IPS-18a (cell line): Measurements from ENCODE around the gene DOCK10.

Experiments
- H3K27ac ChIP-seq: one replicate; pipeline ENCODE4 v1.5.1; 2013; ENCODE audit warnings: low read length
- H3K27me3 ChIP-seq: one replicate; pipeline ENCODE4 v1.6.1; 2013; ENCODE audit warnings: mild to moderate bottlenecking, low read length; ENCODE audit not compliant: control insufficient read depth, insufficient read depth
- H3K36me3 ChIP-seq: one replicate; pipeline ENCODE4 v1.6.1; 2013; ENCODE audit warnings: low read depth, low read length; ENCODE audit not compliant: control insufficient read depth
- H3K4me1 ChIP-seq: one replicate; pipeline ENCODE4 v1.6.1; 2013; ENCODE audit warnings: low read depth, low read length; ENCODE audit not compliant: control insufficient read depth
- H3K4me3 ChIP-seq: one replicate; pipeline ENCODE4 v1.5.1; 2013; ENCODE audit warnings: low read length
- H3K9ac ChIP-seq: one replicate; pipeline ENCODE4 v1.6.1; 2013; ENCODE audit warnings: mild to moderate bottlenecking, low read length, moderate library complexity
- H3K9me3 ChIP-seq: one replicate; pipeline ENCODE4 v1.6.1; 2013; ENCODE audit warnings: low read depth, low read length; ENCODE audit not compliant: control insufficient read depth

DOCK10 gene

GRCh38 chr2:224734949-224735348 lies 307.3 kb downstream of the DOCK10 start:
- Histone ChIP-seq H3K27me3 (no peaks in the 10 kb centered on the region), H3K27ac (no peak overlapping the region), H3K4me3 (no peak overlapping the region), H3K36me3 (no peaks in the 10 kb centered on the region), H3K9me3 (peaks cover 9% of the 10 kb centered on the region), H3K9ac (no peak overlapping the region), H3K4me1 (no peaks in the 10 kb centered on the region)

- no peaks in the 10 kb centered on the region for H3K4me1 ChIP-seq
- H3K27me3 ChIP-seq = no peaks in the 10 kb centered on the region
- H3K4me3 ChIP-seq = no peak overlapping the region
- no peaks in the 10 kb centered on the region for H3K36me3 ChIP-seq
- no peak overlapping the region for H3K9ac ChIP-seq
- peaks cover 6% of the 10 kb centered on the region for H3K9me3 ChIP-seq
- no peak overlapping the region for H3K27ac ChIP-seq
These were observed 310.6 kb downstream of the DOCK10 start for GRCh38 chr2:224731665-224732064.

- H3K27me3 ChIP-seq = no peaks in the 10 kb centered on the region
- no peaks in the 10 kb centered on the region for H3K36me3 ChIP-seq
- no peaks in the 10 kb centered on the region for H3K9me3 ChIP-seq
- no peak overlapping the region for H3K27ac ChIP-seq
- H3K4me3 ChIP-seq = no peak overlapping the region
- no peak overlapping the region for H3K9ac ChIP-seq
- no peaks in the 10 kb centered on the region for H3K4me1 ChIP-seq
These were observed 312.8 kb downstream of the DOCK10 start for GRCh38 chr2:224729435-224729834.

- H3K9ac ChIP-seq = no peak overlapping the region
- no peaks in the 10 kb centered on the region for H3K27me3 ChIP-seq
- no peaks in the 10 kb centered on the region for H3K9me3 ChIP-seq
- no peaks in the 10 kb centered on the region for H3K4me1 ChIP-seq
- H3K36me3 ChIP-seq = no peaks in the 10 kb centered on the region
- no peak overlapping the region for H3K4me3 ChIP-seq
- H3K27ac ChIP-seq = no peak overlapping the region
These were observed 317.9 kb downstream of the DOCK10 start for GRCh38 chr2:224724331-224724730.

- no peaks in the 10 kb centered on the region for H3K4me1 ChIP-seq
- H3K9ac ChIP-seq = no peak overlapping the region
- H3K27me3 ChIP-seq = no peaks in the 10 kb centered on the region
- no peak overlapping the region for H3K4me3 ChIP-seq
- no peak overlapping the region for H3K27ac ChIP-seq
- no peaks in the 10 kb centered on the region for H3K9me3 ChIP-seq
- H3K36me3 ChIP-seq = no peaks in the 10 kb centered on the region
These were observed 318.6 kb downstream of the DOCK10 start for GRCh38 chr2:224723586-224724217.

- Histone ChIP-seq H3K27me3 (no peaks in the 10 kb centered on the region), H3K27ac (no peak overlapping the region), H3K36me3 (no peaks in the 10 kb centered on the region), H3K9ac (no peak overlapping the region), H3K4me1 (no peaks in the 10 kb centered on the region), H3K9me3 (no peaks in the 10 kb centered on the region), H3K4me3 (no peak overlapping the region)
These were observed 319.5 kb downstream of the DOCK10 start for GRCh38 chr2:224722770-224723169.

- no peaks in the 10 kb centered on the region for H3K4me1 ChIP-seq
- H3K9ac ChIP-seq = no peak overlapping the region
- no peak overlapping the region for H3K27ac ChIP-seq
- H3K27me3 ChIP-seq = no peaks in the 10 kb centered on the region
- H3K36me3 ChIP-seq = no peaks in the 10 kb centered on the region
- H3K9me3 ChIP-seq = no peaks in the 10 kb centered on the region
- no peak overlapping the region for H3K4me3 ChIP-seq
These were observed 320.0 kb downstream of the DOCK10 start for GRCh38 chr2:224722250-224722649.

GRCh38 chr2:224716921-224717320 lies 325.3 kb downstream of the DOCK10 start:
- Histone ChIP-seq H3K9ac (no peak overlapping the region), H3K9me3 (no peaks in the 10 kb centered on the region), H3K27me3 (no peaks in the 10 kb centered on the region), H3K27ac (no peak overlapping the region), H3K4me1 (no peaks in the 10 kb centered on the region), H3K4me3 (no peak overlapping the region), H3K36me3 (no peaks in the 10 kb centered on the region)

GRCh38 chr2:224716201-224716600 lies 326.1 kb downstream of the DOCK10 start, which contains the start of gene CCDC195:
Gene CCDC195, minus strand, starts transcription at chr2:224716365. Its CDS starts 0 bp downstream, at chr2:224716365.
- H3K27me3 ChIP-seq = no peaks in the 10 kb centered on the region
- H3K4me3 ChIP-seq = no peak within 1 kb of the TSS
- H3K9ac ChIP-seq = no peak within 1 kb of the TSS
- H3K36me3 ChIP-seq = no peaks in the 10 kb centered on the region
- no peak within 1 kb of the TSS for H3K27ac ChIP-seq
- H3K9me3 ChIP-seq = no peaks in the 10 kb centered on the region
- no peaks in the 10 kb centered on the region for H3K4me1 ChIP-seq
